ENCODE results near the gene ZNF692. TPM values are rescaled to one million over a fixed set of nuclear protein-coding genes. Genes with fewer than 3 reads are reported as not detected.

Gene ZNF692
- total RNA-seq, 1 experiment from 2014 or later, result 40.1 TPM

DNA sequence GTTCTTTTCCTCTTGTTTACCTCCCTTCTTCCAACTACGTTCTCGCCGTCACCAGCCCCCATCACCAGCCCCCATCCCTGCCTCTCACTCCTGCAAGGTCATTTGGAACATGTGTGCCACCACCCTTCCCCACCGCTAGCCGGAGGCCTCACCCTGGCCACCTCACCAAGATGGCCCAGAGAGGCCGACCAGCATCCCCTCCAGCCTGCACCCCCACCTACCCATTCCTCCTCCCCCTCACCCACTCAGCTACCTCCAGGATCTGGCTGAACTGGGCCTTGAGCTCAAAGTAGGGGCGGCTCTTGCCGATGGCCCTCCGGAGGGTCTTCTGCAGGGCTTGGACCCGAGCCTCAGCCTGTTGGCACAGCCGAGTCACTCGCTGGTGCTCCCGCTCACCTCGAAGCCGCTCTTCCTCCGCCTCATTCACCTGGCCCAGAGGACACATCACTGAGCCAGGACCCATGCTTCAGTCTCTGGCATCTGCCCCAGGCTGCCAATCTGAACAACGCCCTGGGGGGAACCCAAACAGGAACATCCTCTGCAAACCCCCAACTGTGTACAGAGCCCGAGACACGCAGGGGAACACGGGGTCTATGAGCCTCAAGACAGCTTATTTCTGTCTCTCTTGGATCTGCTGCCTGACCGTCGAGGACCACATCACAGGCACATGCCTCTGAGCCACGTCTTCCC lies 46.0 kb downstream of the ZNF692 start:
- Histone ChIP-seq H2BK120ac (ENCODE audit: low read depth, low read length, poor library complexity, severe bottlenecking) (no peak overlapping the region), H2AFZ (ENCODE audit: low read length) (no peak overlapping the region), H2BK15ac (ENCODE audit: low read depth, low read length) (no peak overlapping the region), H3K4ac (ENCODE audit: low read depth, low read length) (no peak overlapping the region), H2BK20ac (ENCODE audit: low read depth, low read length, poor library complexity, severe bottlenecking) (no peak overlapping the region), H4K5ac (ENCODE audit: insufficient read length, low read depth, low read length) (no peak overlapping the region), H2BK5ac (ENCODE audit: insufficient read length, low read length) (no peak overlapping the region), H2BK12ac (ENCODE audit: insufficient read length, low read depth, low read length) (no peak overlapping the region), H3K18ac (ENCODE audit: insufficient read length, low read depth, low read length) (no peak overlapping the region), H4K8ac (replicated peaks; ENCODE audit: insufficient read length, low read depth, low read length) (no peak overlapping the region), H3T11ph (ENCODE audit: low read length) (no peak overlapping the region), H3K23ac (ENCODE audit: insufficient read length, low read depth, low read length) (no peak overlapping the region), H4K91ac (ENCODE audit: insufficient read length, low read depth, low read length) (no peak overlapping the region), H3K9me3 (ENCODE audit: control insufficient read depth, low read depth, low read length) (no peaks in the 10 kb centered on the region), H3K79me1 (ENCODE audit: insufficient read depth, low read depth, low read length, poor library complexity, severe bottlenecking) (no peaks in the 10 kb centered on the region), H3K4me1 (ENCODE audit: insufficient read depth, low read length) (no peaks in the 10 kb centered on the region), H3K4me2 (ENCODE audit: insufficient read depth, insufficient read length, low read length) (no peak overlapping the region), H3K9ac (ENCODE audit: extremely low read depth, insufficient read length, low read length) (no peak overlapping the region), H2AK5ac (ENCODE audit: insufficient read length, low read length) (no peak overlapping the region), H3K23me2 (ENCODE audit: insufficient read length, low read depth, low read length, poor library complexity, severe bottlenecking) (no peaks in the 10 kb centered on the region), H3K56ac (ENCODE audit: insufficient read length, low read depth, low read length) (no peak overlapping the region), H3K27me3 (ENCODE audit: insufficient read depth, low read length) (no peaks in the 10 kb centered on the region), H4K20me1 (ENCODE audit: control insufficient read depth, insufficient read depth, insufficient read length) (no peaks in the 10 kb centered on the region), H3K79me2 (ENCODE audit: insufficient read depth, low read length) (no peaks in the 10 kb centered on the region), H3K27ac (ENCODE audit: insufficient read length, low read depth, low read length) (no peak overlapping the region), H3K14ac (ENCODE audit: insufficient read depth, low read length) (no peak overlapping the region)
- Mint-ChIP-seq H3K4me3 (no peak overlapping the region; a peak in 1 of 5 replicates), H3K27me3 (ENCODE audit: low read depth) (no peaks in the 10 kb centered on the region), H3K4me1 (peaks cover 15 to 17% of the 10 kb centered on the region in 2 experiments), H3K9me3 (no peaks in the 10 kb centered on the region), H3K27ac (peak overlapping the region in 2 of 3 experiments; percentile 39 to 64; a peak in 2 of 7 replicates), H3K36me3 (ENCODE audit: insufficient read depth in 1 of 3, low read depth in 3 of 3) (peaks cover 28 to 57% (median 55%) of the 10 kb centered on the region in 3 experiments)
- DNase-seq, result no peak
- WGBS (ENCODE audit: extremely low coverage, insufficient read length, low lambda C conversion rate), result 100% methylated on average over 3 of the region's 23 CpGs
- no peak for TF ChIP-seq CTCF (conservative IDR thresholded peaks at IDR 0.05)

Measured in H9 (cell line).